HEK293T (cell line): ENCODE data around the gene SH3BP5.

Source experiments
- CTCF ChIA-PET: fragments of 350-600 bp; formaldehyde crosslinking; extraction: SDS; loops from one replicate; lab custom pipeline; 2021; ENCODE audit warnings: antibody characterized with exemption, inconsistent platforms; lab: Yijun Ruan, JAX
- POLR2A ChIA-PET: fragments of 350-600 bp; formaldehyde crosslinking; extraction: SDS; loops from one replicate; lab custom pipeline; 2020; ENCODE audit warnings: antibody characterized with exemption, inconsistent platforms; lab: Yijun Ruan, JAX
- DNase-seq: peaks from one replicate; pipeline ENCODE4 v3.0.0; 2012; ENCODE audit warnings: mixed read lengths; ENCODE audit errors: extremely low spot score
- ARNT ChIP-seq: fragments of 450-650 bp; IDR thresholded peaks from 2 replicates; pipeline ENCODE4 v1.6.1; 2017; ENCODE audit warnings: mild to moderate bottlenecking
- BHLHE40 ChIP-seq: fragments of 450-650 bp; IDR thresholded peaks from 2 replicates; pipeline ENCODE4 v1.6.1; 2016; ENCODE audit warnings: mild to moderate bottlenecking, moderate library complexity, borderline replicate concordance
- CTBP1 ChIP-seq: fragments of 450-650 bp; IDR thresholded peaks from 2 replicates; pipeline ENCODE4 v1.6.1; 2016; ENCODE audit warnings: borderline replicate concordance
- ELF4 ChIP-seq: fragments of 450-650 bp; IDR thresholded peaks from 2 replicates; pipeline ENCODE4 v1.6.1; 2017; ENCODE audit warnings: antibody characterized with exemption
- FOXA1 ChIP-seq: fragments of 450-650 bp; IDR thresholded peaks from 2 replicates; pipeline ENCODE4 v1.6.1; 2016; ENCODE audit warnings: mild to moderate bottlenecking
- FOXK2 ChIP-seq: fragments of 450-650 bp; IDR thresholded peaks from 2 replicates; pipeline ENCODE4 v1.6.1; 2016; ENCODE audit warnings: mild to moderate bottlenecking
- FOXM1 ChIP-seq: fragments of 450-650 bp; IDR thresholded peaks from 2 replicates; pipeline ENCODE4 v1.6.1; 2017; ENCODE audit warnings: mild to moderate bottlenecking, borderline replicate concordance
- HDGF ChIP-seq: fragments of 450-650 bp; IDR thresholded peaks from 2 replicates; pipeline ENCODE4 v1.6.1; 2017; ENCODE audit warnings: antibody characterized with exemption, borderline replicate concordance
- L3MBTL2 ChIP-seq: fragments of 450-650 bp; conservative IDR thresholded peaks from 2 replicates; pipeline ENCODE4 v1.6.1; 2016; ENCODE audit warnings: mild to moderate bottlenecking
- LEF1 ChIP-seq: fragments of 450-650 bp; IDR thresholded peaks from 2 replicates; pipeline ENCODE4 v1.6.1; 2017; ENCODE audit warnings: mild to moderate bottlenecking, borderline replicate concordance
- NFRKB ChIP-seq: fragments of 450-650 bp; IDR thresholded peaks from 2 replicates; pipeline ENCODE4 v1.6.1; 2016; ENCODE audit warnings: mild to moderate bottlenecking, moderate library complexity
- PKNOX1 ChIP-seq: fragments of 450-650 bp; IDR thresholded peaks from 2 replicates; pipeline ENCODE4 v1.6.1; 2016
- SP1 ChIP-seq: fragments of 450-650 bp; IDR thresholded peaks from 2 replicates; pipeline ENCODE4 v1.6.1; 2017
- SUZ12 ChIP-seq: fragments of 450-650 bp; IDR thresholded peaks from 2 replicates; pipeline ENCODE4 v1.6.1; 2016; ENCODE audit warnings: mild to moderate bottlenecking
- TARDBP ChIP-seq: fragments of 450-650 bp; IDR thresholded peaks from 2 replicates; pipeline ENCODE4 v1.6.1; 2016
- ZNF384 ChIP-seq: fragments of 450-650 bp; IDR thresholded peaks from 2 replicates; pipeline ENCODE4 v1.6.1; 2016

The SH3BP5 gene

GRCh38 chr3:15345066-15345607 is 12.8 kb upstream of the SH3BP5 start:
- no peak for DNase-seq
- ChIA-PET CTCF (no interaction called here), POLR2A (no interaction called here)
- TF ChIP-seq SP1 (no peak), HDGF (no peak), LEF1 (no peak), FOXA1 (no peak), ZNF384 (no peak)

GRCh38 chr3:15342945-15343344 is 10.6 kb upstream of the SH3BP5 start:
- DNase-seq, result no peak
- CTCF ChIA-PET, result no interaction called here
- POLR2A ChIA-PET, result no interaction called here

GRCh38 chr3:15342246-15342645 is 9.9 kb upstream of the SH3BP5 start:
- POLR2A ChIA-PET, result no interaction called here
- DNase-seq, result no peak
- TF ChIP-seq SUZ12 (no peak), ELF4 (no peak), HDGF (no peak), FOXK2 (no peak), LEF1 (no peak), ZNF384 (no peak), CTBP1 (no peak), TARDBP (no peak), FOXA1 (no peak), PKNOX1 (no peak), FOXM1 (no peak)
- CTCF ChIA-PET, result interaction anchor here (0.6 to 0.7 kb wide), 2 partner anchors 21 to 174 kb away, joined by 3 to 5 read pairs; no protein-coding TSS in a partner anchor

More at GRCh38 chr3:15342945-15343344, 10.6 kb upstream of the SH3BP5 start:
- no peak for TF ChIP-seq ARNT
- TF ChIP-seq FOXK2, result no peak
- TF ChIP-seq FOXM1, result no peak
- no peak for TF ChIP-seq PKNOX1
- no peak for TF ChIP-seq NFRKB
- no peak for TF ChIP-seq ELF4

GRCh38 chr3:15341030-15341726 is 8.8 kb upstream of the SH3BP5 start:
- CTCF ChIA-PET, result no interaction called here
- POLR2A ChIA-PET, result no interaction called here
- TF ChIP-seq ZNF384 (no peak), NFRKB (no peak), LEF1 (no peak), FOXA1 (no peak), HDGF (no peak), ARNT (no peak), BHLHE40 (no peak), PKNOX1 (no peak), SP1 (no peak), ELF4 (no peak), FOXK2 (no peak), TARDBP (no peak), L3MBTL2 (no peak), CTBP1 (no peak), SUZ12 (no peak)
- DNase-seq, result no peak

GRCh38 chr3:15339786-15340215 is 7.4 kb upstream of the SH3BP5 start:
- no peak for DNase-seq
- CTCF ChIA-PET, result no interaction called here
- POLR2A ChIA-PET, result no interaction called here
- TF ChIP-seq ELF4, result no peak
- TF ChIP-seq HDGF, result no peak
- TF ChIP-seq ZNF384, result no peak
- no peak for TF ChIP-seq FOXK2
- TF ChIP-seq FOXM1, result no peak
- no peak for TF ChIP-seq BHLHE40
- TF ChIP-seq SP1, result no peak
- TF ChIP-seq ARNT, result no peak
- TF ChIP-seq LEF1, result no peak
- no peak for TF ChIP-seq TARDBP
- TF ChIP-seq FOXA1, result no peak
- TF ChIP-seq SUZ12, result no peak
- no peak for TF ChIP-seq PKNOX1
- no peak for TF ChIP-seq L3MBTL2
- TF ChIP-seq NFRKB, result no peak

GRCh38 chr3:15339001-15339400 is 6.6 kb upstream of the SH3BP5 start:
- ChIA-PET POLR2A (no interaction called here), CTCF (no interaction called here)

More at GRCh38 chr3:15339001-15339400, 6.6 kb upstream of the SH3BP5 start:
- no peak for DNase-seq
- no peak for TF ChIP-seq SP1
- TF ChIP-seq PKNOX1, result no peak
- no peak for TF ChIP-seq ARNT
- TF ChIP-seq LEF1, result no peak
- TF ChIP-seq HDGF, result no peak
- no peak for TF ChIP-seq ELF4
- TF ChIP-seq FOXM1, result no peak
- TF ChIP-seq NFRKB, result no peak
- TF ChIP-seq L3MBTL2, result no peak
- no peak for TF ChIP-seq FOXA1
- TF ChIP-seq TARDBP, result no peak
